Neural progenitor cell (in vitro differentiated cells): ENCODE data around the gene NFASC. TPM values are rescaled to one million over a fixed set of nuclear protein-coding genes. Genes with fewer than 3 reads are reported as not detected.

Experiments
- DNase-seq: peaks from one replicate; pipeline ENCODE4 v3.0.0-alpha.2; 2016; ENCODE audit warnings: low spot score
- H2AFZ ChIP-seq: fragments of 200-600 bp; sonication (generic); replicated peaks from 2 replicates; pipeline ENCODE4 v1.6.1; 2016; ENCODE audit warnings: antibody characterized with exemption
- H3F3A ChIP-seq: fragments of 200-600 bp; sonication (generic); 2 replicates; pipeline ENCODE4 v1.6.1; 2016; ENCODE audit warnings: antibody characterized with exemption, low read depth
- H3K27ac ChIP-seq: fragments of 200-600 bp; sonication (generic); 2 replicates; pipeline ENCODE4 v1.5.1; 2016; ENCODE audit warnings: mild to moderate bottlenecking
- H3K27me3 ChIP-seq: fragments of 200-600 bp; sonication (generic); 2 replicates; pipeline ENCODE4 v1.6.1; 2016; ENCODE audit warnings: mild to moderate bottlenecking, moderate library complexity
- H3K36me3 ChIP-seq: fragments of 200-600 bp; sonication (generic); 2 replicates; pipeline ENCODE4 v1.5.1; 2016
- H3K4me1 ChIP-seq: fragments of 200-600 bp; sonication (generic); 2 replicates; pipeline ENCODE4 v1.6.1; 2016; ENCODE audit warnings: mixed run types
- H3K4me2 ChIP-seq: fragments of 200-600 bp; sonication (generic); 2 replicates; pipeline ENCODE4 v1.6.1; 2016
- H3K4me3 ChIP-seq: fragments of 200-600 bp; sonication (generic); 2 replicates; pipeline ENCODE4 v1.5.1; 2016
- H3K79me2 ChIP-seq: fragments of 200-600 bp; sonication (generic); 2 replicates; pipeline ENCODE4 v1.6.1; 2016; ENCODE audit warnings: low read depth
- H3K9ac ChIP-seq: fragments of 200-600 bp; sonication (generic); 2 replicates; pipeline ENCODE4 v1.6.1; 2016
- H3K9me3 ChIP-seq: fragments of 200-600 bp; sonication (generic); 2 replicates; pipeline ENCODE4 v1.5.1; 2016; ENCODE audit warnings: low read depth
- H4K20me1 ChIP-seq: fragments of 200-600 bp; sonication (generic); 2 replicates; pipeline ENCODE4 v1.6.1; 2016; ENCODE audit warnings: low read depth
- H3K27ac Mint-ChIP-seq: 3 replicates; pipeline ENCODE4 v1.8.0; 2021; ENCODE audit warnings: mixed read lengths
- H3K27me3 Mint-ChIP-seq: 2 replicates; pipeline ENCODE4 v1.8.0; 2022; ENCODE audit warnings: low read depth, mild to moderate bottlenecking, inconsistent platforms, moderate library complexity, mixed read lengths; ENCODE audit not compliant: insufficient read depth
- H3K36me3 Mint-ChIP-seq: 3 replicates; pipeline ENCODE4 v1.8.0; 2021; ENCODE audit warnings: mixed read lengths
- H3K4me1 Mint-ChIP-seq: 3 replicates; pipeline ENCODE4 v1.8.0; 2021; ENCODE audit warnings: mixed read lengths
- H3K4me3 Mint-ChIP-seq: 3 replicates; pipeline ENCODE4 v1.8.0; 2021; ENCODE audit warnings: mild to moderate bottlenecking, moderate library complexity, mixed read lengths
- H3K9me3 Mint-ChIP-seq: 3 replicates; pipeline ENCODE4 v1.8.0; 2020; ENCODE audit warnings: mixed read lengths
- EZH2 ChIP-seq: fragments of 200-600 bp; sonication (generic); IDR thresholded peaks from 2 replicates; pipeline ENCODE4 v1.6.1; 2017; ENCODE audit warnings: antibody characterized with exemption, mild to moderate bottlenecking, moderate library complexity
- EZH2phosphoT487 ChIP-seq: fragments of 200-600 bp; sonication (generic); IDR thresholded peaks from 2 replicates; pipeline ENCODE4 v1.6.1; 2017; ENCODE audit warnings: antibody characterized with exemption
- total RNA-seq: library from RNA; depleted of rRNA; stranded (reverse); fragments of >200 nt; gene quantifications from 2 replicates; pipeline ENCODE4 v1.2.3, GENCODE V29; 2015; ENCODE audit warnings: low replicate concordance
- TF ChIP-seq, protein P1 (sequence below): fragments of 200-600 bp; sonication (generic); IDR thresholded peaks from 2 replicates; pipeline ENCODE4 v1.5.1; 2017; ENCODE audit warnings: antibody characterized with exemption, mild to moderate bottlenecking

The NFASC gene
- total RNA-seq, 1 donor from 2014 or later: 2.5 TPM

GRCh38 chr1:205053296-205053695 lies 182.6 kb downstream of the NFASC start:
- Histone ChIP-seq H3K4me3 (no peak overlapping the region), H3K79me2 (no peaks in the 10 kb centered on the region), H3K36me3 (no peaks in the 10 kb centered on the region), H3K27me3 (no peaks in the 10 kb centered on the region), H3K9ac (no peak overlapping the region), H4K20me1 (no peaks in the 10 kb centered on the region), H2AFZ (no peak overlapping the region), H3F3A (peaks cover 7% of the 10 kb centered on the region), H3K4me1 (peaks cover 30% of the 10 kb centered on the region), H3K9me3 (no peaks in the 10 kb centered on the region), H3K27ac (no peak overlapping the region), H3K4me2 (no peak overlapping the region)
- Mint-ChIP-seq H3K27ac (no peak overlapping the region), H3K27me3 (peaks cover 13% of the 10 kb centered on the region), H3K4me3 (peak overlapping the region; percentile 21), H3K9me3 (no peaks in the 10 kb centered on the region), H3K36me3 (no peaks in the 10 kb centered on the region), H3K4me1 (peaks cover 31% of the 10 kb centered on the region)
- no peak for TF ChIP-seq EZH2phosphoT487
- TF ChIP-seq, protein P1, sequence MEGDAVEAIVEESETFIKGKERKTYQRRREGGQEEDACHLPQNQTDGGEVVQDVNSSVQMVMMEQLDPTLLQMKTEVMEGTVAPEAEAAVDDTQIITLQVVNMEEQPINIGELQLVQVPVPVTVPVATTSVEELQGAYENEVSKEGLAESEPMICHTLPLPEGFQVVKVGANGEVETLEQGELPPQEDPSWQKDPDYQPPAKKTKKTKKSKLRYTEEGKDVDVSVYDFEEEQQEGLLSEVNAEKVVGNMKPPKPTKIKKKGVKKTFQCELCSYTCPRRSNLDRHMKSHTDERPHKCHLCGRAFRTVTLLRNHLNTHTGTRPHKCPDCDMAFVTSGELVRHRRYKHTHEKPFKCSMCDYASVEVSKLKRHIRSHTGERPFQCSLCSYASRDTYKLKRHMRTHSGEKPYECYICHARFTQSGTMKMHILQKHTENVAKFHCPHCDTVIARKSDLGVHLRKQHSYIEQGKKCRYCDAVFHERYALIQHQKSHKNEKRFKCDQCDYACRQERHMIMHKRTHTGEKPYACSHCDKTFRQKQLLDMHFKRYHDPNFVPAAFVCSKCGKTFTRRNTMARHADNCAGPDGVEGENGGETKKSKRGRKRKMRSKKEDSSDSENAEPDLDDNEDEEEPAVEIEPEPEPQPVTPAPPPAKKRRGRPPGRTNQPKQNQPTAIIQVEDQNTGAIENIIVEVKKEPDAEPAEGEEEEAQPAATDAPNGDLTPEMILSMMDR: no peak
- no peak for TF ChIP-seq EZH2
- no peak for DNase-seq

GRCh38 chr1:205054013-205054412 lies 183.4 kb downstream of the NFASC start:
- H3K27ac ChIP-seq: no peak overlapping the region
- no peak overlapping the region for H3K27ac Mint-ChIP-seq
- no peak overlapping the region for H3K9ac ChIP-seq
- no peaks in the 10 kb centered on the region for H4K20me1 ChIP-seq
- H3K4me3 ChIP-seq: no peak overlapping the region
- peaks cover 20% of the 10 kb centered on the region for H3K27me3 Mint-ChIP-seq
- no peaks in the 10 kb centered on the region for H3K36me3 ChIP-seq
- H3F3A ChIP-seq: peaks cover 7% of the 10 kb centered on the region
- no peak overlapping the region for H2AFZ ChIP-seq
- peaks cover 31% of the 10 kb centered on the region for H3K4me1 Mint-ChIP-seq
- H3K27me3 ChIP-seq: no peaks in the 10 kb centered on the region
- H3K4me3 Mint-ChIP-seq: no peak overlapping the region
- H3K9me3 ChIP-seq: no peaks in the 10 kb centered on the region
- H3K4me1 ChIP-seq: peaks cover 30% of the 10 kb centered on the region
- no peaks in the 10 kb centered on the region for H3K36me3 Mint-ChIP-seq
- H3K4me2 ChIP-seq: no peak overlapping the region
- H3K9me3 Mint-ChIP-seq: no peaks in the 10 kb centered on the region
- DNase-seq: peak; percentile 50
- no peaks in the 10 kb centered on the region for H3K79me2 ChIP-seq
- TF ChIP-seq EZH2: no peak
- no peak for TF ChIP-seq EZH2phosphoT487
- TF ChIP-seq, protein P1: no peak

DNA sequence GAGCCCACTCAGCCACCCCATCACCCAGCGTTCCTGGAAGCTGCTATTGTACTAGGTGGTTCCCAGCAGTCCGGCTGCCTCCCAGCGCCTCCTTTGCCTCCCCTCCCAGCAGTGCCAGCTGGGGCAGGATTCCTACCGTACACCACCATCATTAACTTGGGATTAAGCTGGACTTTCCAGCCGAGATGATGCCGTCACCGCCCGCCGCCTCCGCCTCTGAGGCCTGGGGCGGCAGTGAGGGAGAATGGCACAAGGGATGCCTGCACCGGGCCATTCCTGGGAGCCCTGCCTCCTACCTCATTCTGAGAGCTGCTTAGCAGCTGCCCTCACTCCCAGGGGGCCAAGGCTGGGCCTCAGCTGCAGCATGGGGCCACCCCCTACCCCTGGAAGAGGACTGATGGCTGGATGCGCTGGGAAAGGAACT lies 185.5 kb downstream of the NFASC start:
- peaks cover 7% of the 10 kb centered on the region for H3F3A ChIP-seq
- DNase-seq: peak; percentile 40
- peaks cover 30% of the 10 kb centered on the region for H3K4me1 ChIP-seq
- peak overlapping the region; percentile 27 for H3K4me2 ChIP-seq
- H3K27ac ChIP-seq: peak overlapping the region; percentile 35
- no peak overlapping the region for H3K27ac Mint-ChIP-seq
- H3K27me3 Mint-ChIP-seq: peaks cover 9% of the 10 kb centered on the region
- H2AFZ ChIP-seq: no peak overlapping the region
- no peak overlapping the region for H3K9ac ChIP-seq
- no peak overlapping the region for H3K4me3 Mint-ChIP-seq
- H3K4me1 Mint-ChIP-seq: peaks cover 33% of the 10 kb centered on the region
- no peaks in the 10 kb centered on the region for H4K20me1 ChIP-seq
- no peaks in the 10 kb centered on the region for H3K9me3 Mint-ChIP-seq
- no peak for TF ChIP-seq EZH2phosphoT487
- no peak for TF ChIP-seq EZH2
- TF ChIP-seq, protein P1: no peak
- no peak overlapping the region for H3K4me3 ChIP-seq
- no peaks in the 10 kb centered on the region for H3K36me3 Mint-ChIP-seq
- no peaks in the 10 kb centered on the region for H3K27me3 ChIP-seq
- no peaks in the 10 kb centered on the region for H3K9me3 ChIP-seq
- no peaks in the 10 kb centered on the region for H3K79me2 ChIP-seq
- no peaks in the 10 kb centered on the region for H3K36me3 ChIP-seq
